Esophagus squamous epithelium (tissue), 5 donors: ENCODE results near the gene TMEM158. TPM values are rescaled to one million over a fixed set of nuclear protein-coding genes. Genes with fewer than 3 reads are reported as not detected.

ENCODE experiments used
- DNase-seq: peaks from one replicate; lab custom pipeline; 2025; lab: John Stamatoyannopoulos, UW
- H3K27ac ChIP-seq, 4 donors: fragments of 200-600 bp; sonication (generic); one replicate each; pipeline ENCODE4 v1.5.1; 2016 to 2019; ENCODE audit warnings: mild to moderate bottlenecking in 1 of 4
- H3K27me3 ChIP-seq, 4 donors: fragments of 200-600 bp; sonication (generic); 1 replicate in 3 of 4; 2 replicates in 1 of 4; pipeline versions ENCODE4 v1.5.1 to v1.6.0; 2017 to 2021; ENCODE audit warnings: antibody characterized with exemption in 1 of 4
- H3K36me3 ChIP-seq, 3 donors: fragments of 200-600 bp; sonication (generic); one replicate each; pipeline ENCODE4 v1.5.1; 2016 to 2019
- H3K4me1 ChIP-seq, 3 donors: fragments of 200-600 bp; sonication (generic); one replicate each; pipeline ENCODE4 v1.5.1; 2017 to 2019
- H3K4me3 ChIP-seq, 4 donors: fragments of 200-600 bp; sonication (generic); 1 replicate in 3 of 4; 2 replicates in 1 of 4; pipeline ENCODE4 v1.5.1; 2016 to 2019; ENCODE audit warnings: mild to moderate bottlenecking in 2 of 4, moderate library complexity in 1 of 4
- H3K9me3 ChIP-seq, 3 donors: fragments of 200-600 bp; sonication (generic); one replicate each; pipeline ENCODE4 v1.5.1; 2016 to 2019
- POLR2A ChIP-seq, 4 donors: fragments of 450-650 bp; IDR thresholded peaks; one replicate each; pipeline ENCODE4 v1.6.1; 2017; ENCODE audit warnings: antibody characterized with exemption in 4 of 4, mild to moderate bottlenecking in 4 of 4, moderate library complexity in 3 of 4
- WGBS, 2 donors: methylation state at CpG; one replicate each; pipeline ENCODE4 v1.1.5; 2018; 5-methylcytosine and 5-hydroxymethylcytosine counted together
- intact Hi-C: fragments of 100-400 bp; cut with DNase I; formaldehyde crosslinking; loops from one replicate; pipeline ENCODE4 v1.15.0; 2022
- total RNA-seq, 4 donors: library from RNA; depleted of rRNA; stranded (reverse); fragments of >200 nt; gene quantifications; one replicate each; pipeline ENCODE4 v1.1.0, GENCODE V29; 2016
- TF ChIP-seq, protein P1 (sequence below), 6 experiments: fragments of 450-650 bp in 4 of 6; fragments of 200-600 bp in 2 of 6; sonication (generic) in 2 of 6; IDR thresholded peaks; one replicate each; pipeline ENCODE4 v1.5.1; 2016 to 2019; ENCODE audit warnings: antibody characterized with exemption in 6 of 6, mild to moderate bottlenecking in 4 of 6, moderate library complexity in 4 of 6
- donor health status: DM: yes; HTN: yes; CAD: no.

TMEM158 gene
- total RNA-seq, 4 donors from 2014 or later: 1.8 to 14.7 (median 4.4) TPM

DNA sequence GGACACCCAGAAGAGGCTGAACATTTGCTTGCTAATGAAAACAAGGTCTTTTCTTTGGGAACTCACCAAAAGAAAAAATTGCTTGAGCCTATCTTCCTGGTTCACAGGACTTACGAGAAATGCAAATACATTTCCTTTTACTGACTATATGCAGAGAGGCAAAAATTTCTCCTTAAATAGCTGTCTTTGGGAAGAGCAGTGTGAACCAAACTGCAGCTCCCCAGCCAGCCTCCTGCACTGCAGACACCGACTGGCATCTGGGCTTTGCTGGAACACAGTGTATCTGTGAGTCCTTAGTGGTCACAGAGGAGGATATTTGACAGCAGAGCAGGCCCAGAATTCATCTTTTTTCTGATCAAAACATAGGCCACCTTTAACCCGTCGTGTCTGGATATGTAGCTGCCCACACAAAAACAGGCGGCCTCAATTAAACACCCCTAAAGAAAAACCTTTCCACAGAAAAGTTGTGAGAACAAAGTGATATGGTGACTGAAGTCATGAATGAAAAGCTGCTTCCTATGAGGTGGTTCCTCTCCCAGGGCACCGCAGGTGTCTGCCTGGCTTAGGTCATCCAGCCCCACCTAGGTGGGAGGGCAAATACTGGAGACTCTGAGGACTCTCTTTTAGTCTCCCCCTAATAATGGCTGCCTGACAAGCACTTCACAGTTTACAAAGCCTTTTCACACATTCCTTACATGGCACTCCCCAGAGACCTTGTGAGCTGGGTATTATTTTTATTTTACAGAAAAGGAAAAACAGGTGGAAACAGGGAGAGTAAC lies 46.1 kb upstream of the TMEM158 start:
- no peaks in the 10 kb centered on the region for H3K4me1 ChIP-seq
- peak overlapping the region; percentile 20 to 67 (median 64) for H3K27ac ChIP-seq
- peak in 1 of 4 donors; percentile 28 for TF ChIP-seq POLR2A (IDR thresholded peaks at IDR 0.05)
- TF ChIP-seq, protein P1, sequence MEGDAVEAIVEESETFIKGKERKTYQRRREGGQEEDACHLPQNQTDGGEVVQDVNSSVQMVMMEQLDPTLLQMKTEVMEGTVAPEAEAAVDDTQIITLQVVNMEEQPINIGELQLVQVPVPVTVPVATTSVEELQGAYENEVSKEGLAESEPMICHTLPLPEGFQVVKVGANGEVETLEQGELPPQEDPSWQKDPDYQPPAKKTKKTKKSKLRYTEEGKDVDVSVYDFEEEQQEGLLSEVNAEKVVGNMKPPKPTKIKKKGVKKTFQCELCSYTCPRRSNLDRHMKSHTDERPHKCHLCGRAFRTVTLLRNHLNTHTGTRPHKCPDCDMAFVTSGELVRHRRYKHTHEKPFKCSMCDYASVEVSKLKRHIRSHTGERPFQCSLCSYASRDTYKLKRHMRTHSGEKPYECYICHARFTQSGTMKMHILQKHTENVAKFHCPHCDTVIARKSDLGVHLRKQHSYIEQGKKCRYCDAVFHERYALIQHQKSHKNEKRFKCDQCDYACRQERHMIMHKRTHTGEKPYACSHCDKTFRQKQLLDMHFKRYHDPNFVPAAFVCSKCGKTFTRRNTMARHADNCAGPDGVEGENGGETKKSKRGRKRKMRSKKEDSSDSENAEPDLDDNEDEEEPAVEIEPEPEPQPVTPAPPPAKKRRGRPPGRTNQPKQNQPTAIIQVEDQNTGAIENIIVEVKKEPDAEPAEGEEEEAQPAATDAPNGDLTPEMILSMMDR (IDR thresholded peaks at IDR 0.05): no peak
- no peak for DNase-seq
- peaks cover 0 to 4% (median 0%) of the 10 kb centered on the region in 4 donors for H3K27me3 ChIP-seq
- 61 to 79% methylated on average over 6 of the region's 6 CpGs for WGBS, 2 donors
- intact Hi-C loops: no loop called here
- H3K9me3 ChIP-seq: peaks cover 0 to 3% (median 0%) of the 10 kb centered on the region in 3 donors
- H3K4me3 ChIP-seq: no peak overlapping the region
- no peaks in the 10 kb centered on the region for H3K36me3 ChIP-seq

DNA sequence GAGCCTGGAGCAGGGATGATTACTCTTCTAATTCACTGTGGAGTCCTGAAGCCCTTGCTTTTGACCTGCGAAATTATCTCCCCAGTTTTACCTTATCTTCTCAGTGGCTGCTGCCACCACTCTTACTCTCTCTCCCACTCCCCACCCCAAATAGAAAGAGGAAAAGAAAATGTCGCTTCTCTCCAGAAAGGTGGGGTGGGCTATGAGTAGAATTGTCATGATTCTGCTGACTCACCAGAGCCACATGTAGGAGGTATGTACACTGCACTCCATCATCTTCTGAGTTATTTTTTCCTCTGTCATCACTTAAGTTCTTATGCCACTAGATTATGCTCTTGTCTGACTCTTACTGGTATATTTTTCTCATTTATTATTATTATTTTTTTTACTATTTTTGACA lies 43.9 kb upstream of the TMEM158 start:
- 78 to 91% methylated on average over 2 of the region's 2 CpGs for WGBS, 2 donors
- peaks cover 0 to 4% (median 0%) of the 10 kb centered on the region in 4 donors for H3K27me3 ChIP-seq
- no peak overlapping the region for H3K4me3 ChIP-seq
- no peaks in the 10 kb centered on the region for H3K9me3 ChIP-seq
- DNase-seq: no peak
- H3K4me1 ChIP-seq: no peaks in the 10 kb centered on the region
- no peaks in the 10 kb centered on the region for H3K36me3 ChIP-seq
- intact Hi-C loops: no loop called here
- H3K27ac ChIP-seq: no peak overlapping the region
- TF ChIP-seq, protein P1 (IDR thresholded peaks at IDR 0.05): no peak
- no peak for TF ChIP-seq POLR2A (IDR thresholded peaks at IDR 0.05)

DNA sequence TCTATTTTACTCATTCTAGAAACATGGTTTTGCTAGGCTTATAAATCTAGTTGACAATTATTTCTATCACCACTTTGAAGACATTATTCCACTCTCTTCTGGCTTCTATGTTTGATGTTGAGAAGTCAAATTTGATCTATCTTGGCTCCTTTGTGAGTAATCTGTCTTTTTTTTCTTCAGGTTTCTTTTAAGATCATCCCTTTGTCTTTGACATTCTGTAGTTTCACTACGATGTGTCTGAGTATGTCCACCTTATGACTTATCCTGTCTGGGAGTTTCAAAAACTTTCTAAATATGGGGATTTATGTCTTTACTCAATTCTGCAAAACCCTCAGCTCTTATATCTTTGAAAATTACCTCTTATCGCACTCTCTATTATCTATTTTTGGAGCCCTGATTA lies 41.0 kb upstream of the TMEM158 start:
- no peak for TF ChIP-seq POLR2A (IDR thresholded peaks at IDR 0.05)
- TF ChIP-seq, protein P1 (IDR thresholded peaks at IDR 0.05): no peak
- intact Hi-C loops: no loop called here
- DNase-seq: no peak
- Histone ChIP-seq H3K27me3 (no peaks in the 10 kb centered on the region), H3K27ac (no peak overlapping the region), H3K9me3 (no peaks in the 10 kb centered on the region), H3K4me1 (no peaks in the 10 kb centered on the region), H3K4me3 (no peak overlapping the region), H3K36me3 (no peaks in the 10 kb centered on the region)
- WGBS, 2 donors: 62 to 72% methylated on average over 2 of the region's 2 CpGs

DNA sequence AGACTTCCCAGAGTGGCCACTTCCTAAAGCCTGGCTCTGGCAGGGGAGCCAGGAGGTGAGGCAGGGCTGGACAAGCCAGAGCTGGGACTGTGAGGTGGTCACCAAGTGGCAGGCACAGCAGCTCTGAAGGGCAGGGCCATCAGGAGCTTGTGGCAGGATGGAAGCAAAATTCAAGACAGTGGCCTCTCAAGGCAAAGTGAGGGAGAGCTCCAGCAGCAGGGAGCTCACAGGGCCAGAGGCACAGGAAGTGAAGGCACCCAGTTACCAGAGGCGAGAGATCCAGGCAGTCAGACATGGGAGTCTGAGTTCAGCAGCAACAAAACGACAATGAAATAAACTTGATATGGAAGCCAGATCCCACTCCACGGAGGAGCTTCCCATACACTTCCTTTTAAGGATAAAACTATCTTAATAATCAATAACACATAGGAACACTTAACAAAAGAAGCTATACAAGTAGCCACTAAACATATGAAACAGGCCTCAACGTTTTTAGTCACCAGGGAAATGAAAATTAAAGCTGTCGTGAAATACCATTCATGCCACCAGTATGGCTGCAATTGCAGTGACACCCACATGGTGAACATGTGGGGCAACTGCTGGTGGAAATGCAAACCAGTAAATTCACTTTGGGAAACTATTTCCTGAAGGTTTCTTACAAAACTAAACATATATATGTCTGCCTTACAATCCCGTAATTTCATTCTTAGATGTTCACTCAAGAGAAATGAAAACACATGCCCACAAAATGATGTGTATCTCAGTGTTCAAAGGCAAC lies 35.4 kb upstream of the TMEM158 start:
- Histone ChIP-seq H3K36me3 (no peaks in the 10 kb centered on the region), H3K27ac (no peak overlapping the region), H3K27me3 (no peaks in the 10 kb centered on the region), H3K4me1 (no peaks in the 10 kb centered on the region), H3K4me3 (no peak overlapping the region), H3K9me3 (no peaks in the 10 kb centered on the region)
- DNase-seq: no peak
- intact Hi-C loops: no loop called here
- TF ChIP-seq, protein P1 (IDR thresholded peaks at IDR 0.05): no peak
- TF ChIP-seq POLR2A (IDR thresholded peaks at IDR 0.05): no peak
- 61 to 63% methylated on average over 6 of the region's 6 CpGs for WGBS, 2 donors

DNA sequence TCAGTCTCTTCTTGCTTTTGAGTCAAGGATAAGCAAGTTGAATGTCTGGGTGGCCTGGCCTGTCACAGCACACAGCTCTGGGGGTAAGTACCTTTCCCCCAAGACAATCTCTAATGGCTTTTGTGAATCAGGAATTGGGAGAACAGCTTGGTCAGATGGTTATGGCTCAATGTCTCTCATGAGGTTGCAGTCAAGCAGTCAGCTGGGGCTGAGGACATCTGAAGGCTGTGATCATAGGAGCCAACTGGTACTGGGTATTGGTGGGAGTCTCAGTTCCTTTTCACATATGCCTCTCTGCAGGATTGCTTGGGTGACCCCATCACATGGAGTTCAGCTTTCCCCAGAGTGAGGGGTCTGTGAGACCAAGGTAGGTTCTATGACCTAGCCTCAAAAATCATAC lies 33.0 kb upstream of the TMEM158 start:
- Histone ChIP-seq H3K4me1 (no peaks in the 10 kb centered on the region), H3K27ac (no peak overlapping the region), H3K9me3 (no peaks in the 10 kb centered on the region), H3K4me3 (no peak overlapping the region), H3K36me3 (no peaks in the 10 kb centered on the region), H3K27me3 (no peaks in the 10 kb centered on the region)
- TF ChIP-seq, protein P1 (IDR thresholded peaks at IDR 0.05): no peak
- no peak for TF ChIP-seq POLR2A (IDR thresholded peaks at IDR 0.05)
- DNase-seq: no peak
- intact Hi-C loops: no loop called here
